ENCODE results near the gene HTD2. TPM values are rescaled to one million over a fixed set of nuclear protein-coding genes. Genes with fewer than 3 reads are reported as not detected.

HTD2 gene
- total RNA-seq, 1 experiment from 2014 or later = 7.9 TPM

DNA sequence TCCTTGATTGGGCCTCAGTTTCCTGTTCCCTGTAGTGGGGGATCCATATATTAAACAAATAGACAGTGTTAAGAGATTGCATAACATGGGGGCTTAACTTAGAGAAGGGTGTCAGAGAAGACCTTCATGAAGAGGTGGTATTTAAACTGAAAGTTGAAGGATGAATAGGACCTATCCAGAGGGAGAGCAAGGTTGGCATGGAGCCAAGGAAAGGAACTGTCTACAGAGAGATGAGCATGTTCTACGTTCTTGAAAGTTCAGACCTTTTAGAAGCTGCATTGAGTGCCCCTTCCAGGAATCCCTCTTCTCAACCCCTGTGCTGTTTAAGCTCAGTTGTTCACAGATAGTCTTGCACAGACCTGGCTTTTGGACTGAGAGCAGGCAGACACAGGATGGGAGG lies 2.4 kb downstream of the HTD2 start:
- H3K4me3 ChIP-seq (ENCODE audit: low read depth in 2 of 2, low read length in 2 of 2) = no peak overlapping the region
- no peak for DNase-seq (ENCODE audit: low read depth, low spot score)
- H3K36me3 ChIP-seq (ENCODE audit: control insufficient read depth, insufficient read depth, low read length) = peaks cover 9% of the 10 kb centered on the region
- ChIA-PET POLR2A (interaction anchor here (0.5 kb wide), 1 partner anchor 252 kb away, joined by 3 read pairs; no protein-coding TSS in a partner anchor), CTCF (interaction anchor here (0.6 to 0.7 kb wide), 2 partner anchors 25 to 323 kb away, joined by 3 to 5 read pairs; no protein-coding TSS in a partner anchor)
- H3K27me3 ChIP-seq (ENCODE audit: control insufficient read depth, insufficient read depth, low read length) = no peaks in the 10 kb centered on the region
- no peaks in the 10 kb centered on the region for H3K9me3 ChIP-seq (ENCODE audit: control insufficient read depth, insufficient read depth, low read depth, low read length)
- in situ Hi-C loops (cut with HindIII; ENCODE audit: low pct_unique_long_range_greater_than_20kb, low sequenced_read_pairs) (no loop called here), intact Hi-C loops (cut with micrococcal nuclease; ENCODE audit: unreplicated experiment) (no loop called here)
- H3K4me1 ChIP-seq (ENCODE audit: control insufficient read depth, insufficient read depth, low read length) = peaks cover 6% of the 10 kb centered on the region
- TF ChIP-seq SIN3A (IDR thresholded peaks at IDR 0.05; ENCODE audit: borderline replicate concordance, insufficient read depth, low read depth, low read length) (no peak), TCF7L2 (IDR thresholded peaks at IDR 0.05; ENCODE audit: low read depth, low read length) (no peak), POLR2AphosphoS5 (IDR thresholded peaks at IDR 0.05; ENCODE audit: low read depth, low read length) (no peak)
- TF ChIP-seq, protein P1, sequence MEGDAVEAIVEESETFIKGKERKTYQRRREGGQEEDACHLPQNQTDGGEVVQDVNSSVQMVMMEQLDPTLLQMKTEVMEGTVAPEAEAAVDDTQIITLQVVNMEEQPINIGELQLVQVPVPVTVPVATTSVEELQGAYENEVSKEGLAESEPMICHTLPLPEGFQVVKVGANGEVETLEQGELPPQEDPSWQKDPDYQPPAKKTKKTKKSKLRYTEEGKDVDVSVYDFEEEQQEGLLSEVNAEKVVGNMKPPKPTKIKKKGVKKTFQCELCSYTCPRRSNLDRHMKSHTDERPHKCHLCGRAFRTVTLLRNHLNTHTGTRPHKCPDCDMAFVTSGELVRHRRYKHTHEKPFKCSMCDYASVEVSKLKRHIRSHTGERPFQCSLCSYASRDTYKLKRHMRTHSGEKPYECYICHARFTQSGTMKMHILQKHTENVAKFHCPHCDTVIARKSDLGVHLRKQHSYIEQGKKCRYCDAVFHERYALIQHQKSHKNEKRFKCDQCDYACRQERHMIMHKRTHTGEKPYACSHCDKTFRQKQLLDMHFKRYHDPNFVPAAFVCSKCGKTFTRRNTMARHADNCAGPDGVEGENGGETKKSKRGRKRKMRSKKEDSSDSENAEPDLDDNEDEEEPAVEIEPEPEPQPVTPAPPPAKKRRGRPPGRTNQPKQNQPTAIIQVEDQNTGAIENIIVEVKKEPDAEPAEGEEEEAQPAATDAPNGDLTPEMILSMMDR (IDR thresholded peaks at IDR 0.05) = no peak
- TF ChIP-seq, protein P2, sequence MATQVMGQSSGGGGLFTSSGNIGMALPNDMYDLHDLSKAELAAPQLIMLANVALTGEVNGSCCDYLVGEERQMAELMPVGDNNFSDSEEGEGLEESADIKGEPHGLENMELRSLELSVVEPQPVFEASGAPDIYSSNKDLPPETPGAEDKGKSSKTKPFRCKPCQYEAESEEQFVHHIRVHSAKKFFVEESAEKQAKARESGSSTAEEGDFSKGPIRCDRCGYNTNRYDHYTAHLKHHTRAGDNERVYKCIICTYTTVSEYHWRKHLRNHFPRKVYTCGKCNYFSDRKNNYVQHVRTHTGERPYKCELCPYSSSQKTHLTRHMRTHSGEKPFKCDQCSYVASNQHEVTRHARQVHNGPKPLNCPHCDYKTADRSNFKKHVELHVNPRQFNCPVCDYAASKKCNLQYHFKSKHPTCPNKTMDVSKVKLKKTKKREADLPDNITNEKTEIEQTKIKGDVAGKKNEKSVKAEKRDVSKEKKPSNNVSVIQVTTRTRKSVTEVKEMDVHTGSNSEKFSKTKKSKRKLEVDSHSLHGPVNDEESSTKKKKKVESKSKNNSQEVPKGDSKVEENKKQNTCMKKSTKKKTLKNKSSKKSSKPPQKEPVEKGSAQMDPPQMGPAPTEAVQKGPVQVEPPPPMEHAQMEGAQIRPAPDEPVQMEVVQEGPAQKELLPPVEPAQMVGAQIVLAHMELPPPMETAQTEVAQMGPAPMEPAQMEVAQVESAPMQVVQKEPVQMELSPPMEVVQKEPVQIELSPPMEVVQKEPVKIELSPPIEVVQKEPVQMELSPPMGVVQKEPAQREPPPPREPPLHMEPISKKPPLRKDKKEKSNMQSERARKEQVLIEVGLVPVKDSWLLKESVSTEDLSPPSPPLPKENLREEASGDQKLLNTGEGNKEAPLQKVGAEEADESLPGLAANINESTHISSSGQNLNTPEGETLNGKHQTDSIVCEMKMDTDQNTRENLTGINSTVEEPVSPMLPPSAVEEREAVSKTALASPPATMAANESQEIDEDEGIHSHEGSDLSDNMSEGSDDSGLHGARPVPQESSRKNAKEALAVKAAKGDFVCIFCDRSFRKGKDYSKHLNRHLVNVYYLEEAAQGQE (IDR thresholded peaks at IDR 0.05; ENCODE audit: insufficient read depth in 1 of 2, low read depth in 2 of 2, low read length in 1 of 2) = no peak
- no peak for ATAC-seq
- no TSS peak for BruUV-seq (replicated peaks)
- H3K27ac ChIP-seq (ENCODE audit: low read length) = no peak overlapping the region

DNA sequence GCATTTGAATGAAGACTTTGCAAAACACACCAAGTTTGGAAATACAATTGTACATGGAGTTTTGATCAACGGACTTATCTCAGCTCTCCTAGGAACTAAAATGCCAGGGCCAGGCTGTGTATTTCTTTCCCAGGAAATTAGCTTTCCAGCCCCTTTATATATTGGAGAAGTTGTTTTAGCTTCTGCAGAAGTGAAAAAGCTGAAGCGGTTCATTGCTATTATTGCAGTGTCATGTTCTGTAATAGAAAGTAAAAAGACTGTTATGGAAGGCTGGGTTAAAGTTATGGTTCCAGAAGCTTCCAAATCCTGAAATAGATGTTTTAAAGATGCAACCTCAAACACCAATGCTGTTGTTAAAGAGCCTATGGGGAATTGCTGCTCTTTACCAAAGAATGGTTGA lies 11.5 kb downstream of the HTD2 start:
- no peak for DNase-seq (ENCODE audit: low read depth, low spot score)

More for the DNA sequence above, 11.5 kb downstream of the HTD2 start:
- no peaks in the 10 kb centered on the region for H3K27me3 ChIP-seq (ENCODE audit: control insufficient read depth, insufficient read depth, low read length)
- POLR2A ChIA-PET = no interaction called here
- no peaks in the 10 kb centered on the region for H3K4me1 ChIP-seq (ENCODE audit: control insufficient read depth, insufficient read depth, low read length)
- in situ Hi-C loops (cut with HindIII; ENCODE audit: low pct_unique_long_range_greater_than_20kb, low sequenced_read_pairs) = no loop called here
- H3K9me3 ChIP-seq (ENCODE audit: control insufficient read depth, insufficient read depth, low read depth, low read length) = no peaks in the 10 kb centered on the region
- ATAC-seq = no peak
- no peak overlapping the region for H3K4me3 ChIP-seq (ENCODE audit: low read depth in 2 of 2, low read length in 2 of 2)
- TF ChIP-seq, protein P2 (IDR thresholded peaks at IDR 0.05; ENCODE audit: insufficient read depth in 1 of 2, low read depth in 2 of 2, low read length in 1 of 2) = no peak
- TF ChIP-seq TCF7L2 (IDR thresholded peaks at IDR 0.05; ENCODE audit: low read depth, low read length) (no peak), SIN3A (IDR thresholded peaks at IDR 0.05; ENCODE audit: borderline replicate concordance, insufficient read depth, low read depth, low read length) (no peak), POLR2AphosphoS5 (IDR thresholded peaks at IDR 0.05; ENCODE audit: low read depth, low read length) (no peak)
- TF ChIP-seq, protein P1 (IDR thresholded peaks at IDR 0.05) = no peak
- H3K36me3 ChIP-seq (ENCODE audit: control insufficient read depth, insufficient read depth, low read length) = peaks cover 11% of the 10 kb centered on the region
- intact Hi-C loops (cut with micrococcal nuclease; ENCODE audit: unreplicated experiment) = no loop called here
- CTCF ChIA-PET = no interaction called here
- BruUV-seq (replicated peaks) = TSS peak; percentile 47
- H3K27ac ChIP-seq (ENCODE audit: low read length) = no peak overlapping the region

Measured in Panc1 (cell line).